ENCODE results near the gene SEC24C.

DNA sequence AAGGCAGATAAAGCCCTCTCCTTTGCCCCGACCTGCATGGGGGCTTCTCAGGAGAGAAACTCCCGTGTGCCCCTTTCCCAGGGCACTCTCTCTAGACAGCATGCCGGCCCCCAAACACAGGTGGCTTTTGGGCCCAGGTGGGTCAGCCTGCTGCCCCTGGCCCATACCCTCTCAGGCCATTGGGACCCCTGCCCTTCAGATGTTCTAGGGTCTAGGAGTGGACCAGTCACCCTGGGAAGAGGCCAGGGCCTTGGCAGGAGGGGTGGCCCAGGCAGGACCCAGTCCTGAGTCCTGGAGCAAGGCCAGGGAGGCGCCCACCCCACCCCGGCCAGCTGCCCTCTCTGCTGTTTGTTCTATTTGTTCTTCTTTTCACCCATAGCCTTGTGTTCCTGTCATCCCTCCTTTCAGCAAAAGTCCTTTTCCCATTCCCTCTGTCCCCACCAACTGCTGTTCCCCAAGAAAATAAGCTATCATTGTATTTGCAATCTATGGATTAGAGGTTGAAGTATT lies 9.3 kb upstream of the SEC24C start:
- no peak for TF ChIP-seq GATA2 (IDR thresholded peaks at IDR 0.05; ENCODE audit: low read depth, low read length)
- no peak for TF ChIP-seq GATA3 (IDR thresholded peaks at IDR 0.05; ENCODE audit: low read depth, low read length)

Data from SH-SY5Y (cell line).